A549 (cell line): Measurements from ENCODE around the gene FGD5. TPM values are rescaled to one million over a fixed set of nuclear protein-coding genes. Genes with fewer than 3 reads are reported as not detected.

Experiments used
- ATAC-seq, 2 experiments: fragments of 200-7000 bp in 1 of 2; fragments of >200 bp in 1 of 2; cut with Nextera tagmentation in 1 of 2; cut with Tn5 transposase in 1 of 2; 3 replicates each; pipeline versions ENCODE4 v1.8.0 to v1.9.1; 2018 to 2020; ENCODE audit warnings: mild to moderate bottlenecking in 1 of 2, moderate library complexity in 1 of 2
- CTCF ChIA-PET: fragments of 300-600 bp; sonication (Branson Sonifier 250); formaldehyde crosslinking; extraction: SDS; loops from one replicate; lab custom pipeline; 2021; ENCODE audit warnings: antibody characterized with exemption, inconsistent platforms; lab: Yijun Ruan, JAX
- POLR2A ChIA-PET: fragments of 350-600 bp; formaldehyde crosslinking; extraction: SDS; loops from one replicate; lab custom pipeline; 2021; ENCODE audit warnings: antibody characterized with exemption, inconsistent platforms; lab: Yijun Ruan, JAX
- DNase-seq, 2 experiments: peaks; one replicate each; pipeline versions ENCODE4 v3.0.0 to v3.0.0-alpha.2; 2011 to 2016; ENCODE audit warnings: low read depth in 1 of 2, low spot score in 1 of 2
- FAIRE-seq: peaks from 2 replicates; lab custom pipeline; 2011; peaks lifted over from hg19 to GRCh38; lab: Jason Lieb, UNC
- H3K27ac ChIP-seq, 2 experiments: fragments of >200 bp; sonication (Bioruptor Twin); formaldehyde crosslinking; 3 replicates each; pipeline ENCODE4 v1.5.1; 2016 to 2017
- H3K4me1 ChIP-seq: fragments of >200 bp; sonication (Bioruptor Twin); formaldehyde crosslinking; 3 replicates; pipeline ENCODE4 v1.6.1; 2016
- H3K4me2 ChIP-seq: fragments of >200 bp; sonication (Bioruptor Twin); formaldehyde crosslinking; 3 replicates; pipeline ENCODE4 v1.6.1; 2016
- H3K4me3 ChIP-seq: fragments of >200 bp; sonication (Bioruptor Twin); formaldehyde crosslinking; 3 replicates; pipeline ENCODE4 v1.5.1; 2016
- H3K9me3 ChIP-seq: fragments of >200 bp; sonication (Bioruptor Twin); formaldehyde crosslinking; 3 replicates; pipeline ENCODE4 v1.6.1; 2016
- EHF ChIP-seq: fragments of 250-450 bp; sonication (Bioruptor Pico); IDR thresholded peaks from 2 replicates; pipeline ENCODE4 v1.5.0; 2020; ENCODE audit warnings: mild to moderate bottlenecking
- EP300 ChIP-seq, 2 experiments: fragments of >200 bp; sonication (Bioruptor Twin); formaldehyde crosslinking; IDR thresholded peaks; 2 replicates in 1 of 2; 3 replicates in 1 of 2; pipeline ENCODE4 v1.6.1; 2016 to 2017
- FOSB ChIP-seq: fragments of 250-450 bp; sonication (Bioruptor Pico); IDR thresholded peaks from 2 replicates; pipeline ENCODE4 v1.5.0; 2020; ENCODE audit warnings: mild to moderate bottlenecking, moderate library complexity
- HMGXB4 ChIP-seq: fragments of 250-450 bp; sonication (Bioruptor Pico); IDR thresholded peaks from 2 replicates; pipeline ENCODE4 v1.5.0; 2021; ENCODE audit warnings: mild to moderate bottlenecking, moderate library complexity, borderline replicate concordance
- HOXB13 ChIP-seq: fragments of 250-450 bp; sonication (Bioruptor Pico); IDR thresholded peaks from 2 replicates; pipeline ENCODE4 v1.5.0; 2020; ENCODE audit warnings: low read depth, mild to moderate bottlenecking, moderate library complexity
- HOXB5 ChIP-seq: fragments of 250-450 bp; sonication (Bioruptor Pico); IDR thresholded peaks from 2 replicates; pipeline ENCODE4 v1.5.0; 2020; ENCODE audit warnings: mild to moderate bottlenecking, moderate library complexity
- JUNB ChIP-seq: fragments of >200 bp; sonication (Bioruptor Twin); formaldehyde crosslinking; IDR thresholded peaks from 2 replicates; pipeline ENCODE4 v1.6.1; 2016
- MAX ChIP-seq: IDR thresholded peaks from 2 replicates; pipeline ENCODE4 v1.6.1; 2012
- MAZ ChIP-seq: fragments of 150-350 bp; IDR thresholded peaks from 2 replicates; pipeline ENCODE4 v1.6.1; 2014; ENCODE audit warnings: antibody characterized with exemption, low read depth, low read length, borderline replicate concordance
- NR3C1 ChIP-seq: fragments of >200 bp; sonication (Bioruptor Twin); formaldehyde crosslinking; IDR thresholded peaks from 3 replicates; pipeline ENCODE4 v1.6.1; 2017
- PBX3 ChIP-seq: IDR thresholded peaks from 2 replicates; pipeline ENCODE4 v1.6.1; 2012
- POLR2AphosphoS2 ChIP-seq: conservative IDR thresholded peaks from 2 replicates; pipeline ENCODE4 v1.6.1; 2012; ENCODE audit warnings: low read length, improper control_type of control experiment, inconsistent platforms
- RARB ChIP-seq: fragments of 250-450 bp; sonication (Bioruptor Pico); IDR thresholded peaks from 2 replicates; pipeline ENCODE4 v1.8.0; 2021; ENCODE audit warnings: mild to moderate bottlenecking, moderate library complexity
- RFX5 ChIP-seq: fragments of 450-650 bp; IDR thresholded peaks from 2 replicates; pipeline ENCODE4 v1.7.1; 2014; ENCODE audit warnings: antibody characterized with exemption, mild to moderate bottlenecking, moderate library complexity
- SMC3 ChIP-seq: fragments of >200 bp; sonication (Bioruptor Twin); formaldehyde crosslinking; IDR thresholded peaks from 3 replicates; pipeline ENCODE4 v1.6.1; 2018; ENCODE audit warnings: inconsistent platforms
- SREBF2 ChIP-seq: fragments of 450-650 bp; IDR thresholded peaks from 2 replicates; pipeline ENCODE4 v1.6.1; 2014; ENCODE audit warnings: mild to moderate bottlenecking, moderate library complexity
- ZFP36 ChIP-seq: fragments of 450-650 bp; IDR thresholded peaks from 2 replicates; pipeline ENCODE4 v1.6.1; 2014; ENCODE audit warnings: borderline replicate concordance; ENCODE audit not compliant: partially characterized antibody
- ZSCAN20 ChIP-seq: fragments of 250-450 bp; sonication (Bioruptor Pico); IDR thresholded peaks from 2 replicates; pipeline ENCODE4 v1.8.0; 2022; ENCODE audit warnings: mild to moderate bottlenecking, moderate library complexity
- WGBS: methylation state at CpG from one replicate; pipeline ENCODE4 v1.1.6; 2017; ENCODE audit errors: missing lambda C conversion rate; 5-methylcytosine and 5-hydroxymethylcytosine counted together
- polyA plus RNA-seq, 4 experiments: library from polyadenylated mRNA; depleted of rRNA in 3 of 4; stranded (reverse); fragments of >200 nt; fragmentation: RNase III in 1 of 4; extraction: RNeasy Plus Mini Kit Qiagen cat#74134 plus additional on column Dnase treatment in 1 of 4; gene quantifications; 2 replicates in 3 of 4; 3 replicates in 1 of 4; pipeline ENCODE4 v1.2.3, GENCODE V29; 2011 to 2017

FGD5 gene
- polyA plus RNA-seq, 2 of the 4 experiments (the other 2 are of a cell fraction): 0.16 TPM; not detected in 1

GRCh38 chr3:14794435-14794834, 24.3 kb upstream of the FGD5 start:
- no peak for ATAC-seq
- WGBS: 73% methylated on average over 2 of the region's 2 CpGs
- Histone ChIP-seq H3K27ac (no peak overlapping the region), H3K4me1 (no peaks in the 10 kb centered on the region), H3K4me2 (no peak overlapping the region), H3K9me3 (no peaks in the 10 kb centered on the region), H3K4me3 (no peak overlapping the region)
- TF ChIP-seq ZFP36 (no peak), HOXB13 (CRISPR knock-in tag) (no peak), HMGXB4 (CRISPR knock-in tag) (no peak), ZSCAN20 (CRISPR knock-in tag) (no peak), HOXB5 (CRISPR knock-in tag) (no peak), SREBF2 (no peak)
- FAIRE-seq: no peak
- ChIA-PET POLR2A (no interaction called here), CTCF (interaction anchor here (12.3 kb wide), 1 partner anchor 128 kb away, joined by 160 read pairs; no protein-coding TSS in a partner anchor)
- no peak for DNase-seq

GRCh38 chr3:14795996-14796395, 22.8 kb upstream of the FGD5 start:
- TF ChIP-seq HOXB13 (CRISPR knock-in tag) (no peak), PBX3 (no peak), NR3C1 (no peak), FOSB (CRISPR knock-in tag) (no peak), MAZ (no peak), MAX (no peak), JUNB (no peak), RFX5 (no peak), POLR2AphosphoS2 (no peak), RARB (CRISPR knock-in tag) (no peak), EHF (CRISPR knock-in tag) (no peak), SMC3 (no peak)
- Histone ChIP-seq H3K27ac (no peak overlapping the region), H3K4me2 (no peak overlapping the region), H3K4me3 (no peak overlapping the region), H3K9me3 (no peaks in the 10 kb centered on the region), H3K4me1 (no peaks in the 10 kb centered on the region)
- ATAC-seq (no peak), DNase-seq (no peak), FAIRE-seq (no peak)
- 59% methylated on average over 2 of the region's 2 CpGs for WGBS
- ChIA-PET CTCF (interaction anchor here (1.0 to 12.3 kb wide), 3 partner anchors 11 to 393 kb away, joined by 3 to 160 read pairs (median 3); partner anchors contain the start of gene SLC6A6), POLR2A (no interaction called here)

GRCh38 chr3:14796403-14797077, 22.2 kb upstream of the FGD5 start:
- TF ChIP-seq EP300 (IDR thresholded peaks at IDR 0.05): no peak
- ChIA-PET POLR2A (no interaction called here), CTCF (interaction anchor here (1.0 to 12.3 kb wide), 3 partner anchors 10 to 394 kb away, joined by 3 to 160 read pairs (median 3); partner anchors contain the start of gene SLC6A6)
- Histone ChIP-seq H3K27ac (no peak overlapping the region), H3K4me2 (no peak overlapping the region), H3K4me1 (no peaks in the 10 kb centered on the region), H3K4me3 (no peak overlapping the region), H3K9me3 (no peaks in the 10 kb centered on the region)
- no peak for DNase-seq
- 62% methylated on average over 12 of the region's 14 CpGs for WGBS
- FAIRE-seq: no peak
- ATAC-seq: no peak
